Right lobe of liver (tissue), 6 donors: ENCODE data around the gene CHST11. TPM values are rescaled to one million over a fixed set of nuclear protein-coding genes. Genes with fewer than 3 reads are reported as not detected.

Experiments
- ATAC-seq, 4 donors: fragments of 200-7000 bp; cut with Tn5 transposase; one replicate each; pipeline ENCODE4 v1.9.1; 2020; ENCODE audit warnings: mild to moderate bottlenecking in 4 of 4, moderate library complexity in 4 of 4
- DNase-seq, 3 donors: peaks; one replicate each; pipeline ENCODE4 v3.0.0-alpha.2; 2020
- H3K27ac ChIP-seq, 3 donors: fragments of 200-600 bp; one replicate each; pipeline ENCODE4 v1.8.0; 2022
- H3K27me3 ChIP-seq, 2 donors: fragments of 200-600 bp; one replicate each; pipeline ENCODE4 v1.8.0; 2022
- H3K36me3 ChIP-seq, 4 donors: fragments of 200-600 bp; sonication (generic) in 1 of 4; one replicate each; pipeline versions ENCODE4 v1.5.1 to v1.8.0; 2017 to 2022; ENCODE audit warnings: control low read depth in 1 of 4
- H3K4me1 ChIP-seq, 4 donors: fragments of 200-600 bp; sonication (generic) in 1 of 4; one replicate each; pipeline versions ENCODE4 v1.5.1 to v1.8.0; 2017 to 2022; ENCODE audit warnings: control low read depth in 1 of 4
- H3K4me3 ChIP-seq, 3 donors: fragments of 200-600 bp; one replicate each; pipeline ENCODE4 v1.8.0; 2022
- H3K9me3 ChIP-seq, 4 donors: fragments of 200-600 bp; sonication (generic) in 1 of 4; one replicate each; pipeline versions ENCODE4 v1.5.1 to v1.8.0; 2017 to 2022; ENCODE audit warnings: control low read depth in 1 of 4
- POLR2A ChIP-seq: fragments of 450-650 bp; IDR thresholded peaks from one replicate; pipeline ENCODE4 v1.6.1; 2017; ENCODE audit warnings: antibody characterized with exemption, mild to moderate bottlenecking
- WGBS: methylation state at CpG from one replicate; pipeline ENCODE4 v1.1.6; 2018; ENCODE audit warnings: low coverage, low lambda C conversion rate; ENCODE audit not compliant: insufficient coverage; ENCODE audit errors: missing lambda C conversion rate; 5-methylcytosine and 5-hydroxymethylcytosine counted together
- intact Hi-C, 2 donors: fragments of 100-400 bp; cut with DNase I; formaldehyde crosslinking; loops; one replicate each; pipeline versions ENCODE4 v1.11.2 to v1.14.1; 2022
- total RNA-seq, 6 experiments: library from RNA; depleted of rRNA in 2 of 6; stranded (reverse); fragments of >200 nt in 2 of 6; fragmentation: NEBNext Ultra II Directional in 3 of 6; extraction: Animal tissue kit (Norgen Biotek cat#: 25700) in 3 of 6; gene quantifications; one replicate each; pipeline versions ENCODE4 v1.1.0 to v1.2.4, GENCODE V29; 2016 to 2023
- TF ChIP-seq, protein P1 (sequence below), 4 donors: fragments of 200-600 bp in 3 of 4; fragments of 450-650 bp in 1 of 4; IDR thresholded peaks; one replicate each; pipeline versions ENCODE4 v1.5.1 to v1.8.0; 2016 to 2022; ENCODE audit warnings: antibody characterized with exemption in 4 of 4, mild to moderate bottlenecking in 2 of 4
- donor health status: DM: no; HTN: yes; CAD: no.
- donor health status: DM: no; HTN: no; CAD: no.
- donor health status: DM: no; HTN: no; CAD: no.
- donor health status: DM: no; HTN: yes; CAD: no.
- donor health status: DM: no; HTN: yes; CAD: no.

The CHST11 gene
- total RNA-seq, 6 experiments from 2014 or later: 0.57 to 10.4 (median 3.5) TPM

DNA sequence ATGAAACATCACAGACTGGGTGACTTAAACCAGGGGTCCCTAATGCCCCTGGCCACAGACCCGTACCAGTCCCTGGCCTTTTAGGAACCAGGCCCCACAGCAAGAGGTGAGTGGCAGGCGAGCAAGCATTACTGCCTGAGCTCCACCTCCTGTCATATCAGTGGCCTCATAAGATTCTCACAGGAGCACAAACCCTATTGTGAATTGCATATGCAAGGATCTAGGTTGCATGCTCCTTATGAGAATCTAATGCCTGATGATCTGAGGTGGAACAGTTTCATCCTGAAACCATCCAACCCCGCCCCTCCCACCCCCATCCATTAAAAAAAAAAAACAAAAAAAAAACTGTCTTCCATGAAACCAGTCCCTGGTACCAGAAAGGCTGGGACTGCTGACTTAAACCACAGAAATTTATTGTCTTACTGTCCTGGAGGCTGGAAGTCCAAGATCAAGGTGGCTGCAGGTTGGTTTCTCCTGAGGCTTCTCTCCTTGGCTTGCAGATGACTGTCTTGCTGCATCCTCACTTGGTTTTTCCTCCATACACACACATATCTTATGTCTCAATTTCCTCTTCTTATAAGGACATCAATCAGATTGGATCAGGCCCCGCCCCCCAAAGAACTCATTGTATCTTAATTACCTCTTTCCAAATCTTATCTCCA is 235.9 kb downstream of the CHST11 start:
- 66% methylated on average over 4 of the region's 4 CpGs for WGBS
- Histone ChIP-seq H3K27ac (no peak overlapping the region), H3K36me3 (no peaks in the 10 kb centered on the region), H3K4me1 (no peaks in the 10 kb centered on the region), H3K9me3 (no peaks in the 10 kb centered on the region), H3K4me3 (no peak overlapping the region), H3K27me3 (no peaks in the 10 kb centered on the region)
- TF ChIP-seq POLR2A: no peak
- TF ChIP-seq, protein P1, sequence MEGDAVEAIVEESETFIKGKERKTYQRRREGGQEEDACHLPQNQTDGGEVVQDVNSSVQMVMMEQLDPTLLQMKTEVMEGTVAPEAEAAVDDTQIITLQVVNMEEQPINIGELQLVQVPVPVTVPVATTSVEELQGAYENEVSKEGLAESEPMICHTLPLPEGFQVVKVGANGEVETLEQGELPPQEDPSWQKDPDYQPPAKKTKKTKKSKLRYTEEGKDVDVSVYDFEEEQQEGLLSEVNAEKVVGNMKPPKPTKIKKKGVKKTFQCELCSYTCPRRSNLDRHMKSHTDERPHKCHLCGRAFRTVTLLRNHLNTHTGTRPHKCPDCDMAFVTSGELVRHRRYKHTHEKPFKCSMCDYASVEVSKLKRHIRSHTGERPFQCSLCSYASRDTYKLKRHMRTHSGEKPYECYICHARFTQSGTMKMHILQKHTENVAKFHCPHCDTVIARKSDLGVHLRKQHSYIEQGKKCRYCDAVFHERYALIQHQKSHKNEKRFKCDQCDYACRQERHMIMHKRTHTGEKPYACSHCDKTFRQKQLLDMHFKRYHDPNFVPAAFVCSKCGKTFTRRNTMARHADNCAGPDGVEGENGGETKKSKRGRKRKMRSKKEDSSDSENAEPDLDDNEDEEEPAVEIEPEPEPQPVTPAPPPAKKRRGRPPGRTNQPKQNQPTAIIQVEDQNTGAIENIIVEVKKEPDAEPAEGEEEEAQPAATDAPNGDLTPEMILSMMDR (IDR thresholded peaks at IDR 0.05): no peak
- ATAC-seq: no peak
- intact Hi-C loops: no loop called here
- no peak for DNase-seq

DNA sequence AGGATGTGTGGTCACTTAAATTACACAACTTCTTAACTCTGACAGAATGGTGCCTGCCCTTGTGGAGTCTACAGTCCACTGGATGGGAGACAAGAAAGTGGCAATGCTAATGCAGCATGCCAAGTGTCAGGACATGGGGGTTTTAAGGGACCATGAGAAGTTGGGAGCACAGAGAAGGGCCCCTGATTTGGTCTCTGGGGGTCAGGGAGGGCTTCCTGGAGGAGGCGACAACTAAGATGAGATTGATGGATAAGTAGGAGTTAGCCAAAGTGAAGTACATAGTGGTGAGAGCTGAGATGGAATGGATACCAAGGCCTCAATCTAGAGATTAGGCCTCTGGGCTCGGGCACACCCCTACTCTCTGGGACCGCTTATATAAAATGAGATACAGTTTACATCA is 236.7 kb downstream of the CHST11 start:
- no peak for DNase-seq
- Histone ChIP-seq H3K27ac (no peak overlapping the region), H3K4me1 (no peaks in the 10 kb centered on the region), H3K27me3 (no peaks in the 10 kb centered on the region), H3K36me3 (no peaks in the 10 kb centered on the region), H3K4me3 (no peak overlapping the region), H3K9me3 (no peaks in the 10 kb centered on the region)
- no peak for ATAC-seq
- WGBS: 100% methylated on average over 3 of the region's 3 CpGs
- TF ChIP-seq, protein P1 (IDR thresholded peaks at IDR 0.05): no peak
- TF ChIP-seq POLR2A: no peak
- intact Hi-C loops: no loop called here

DNA sequence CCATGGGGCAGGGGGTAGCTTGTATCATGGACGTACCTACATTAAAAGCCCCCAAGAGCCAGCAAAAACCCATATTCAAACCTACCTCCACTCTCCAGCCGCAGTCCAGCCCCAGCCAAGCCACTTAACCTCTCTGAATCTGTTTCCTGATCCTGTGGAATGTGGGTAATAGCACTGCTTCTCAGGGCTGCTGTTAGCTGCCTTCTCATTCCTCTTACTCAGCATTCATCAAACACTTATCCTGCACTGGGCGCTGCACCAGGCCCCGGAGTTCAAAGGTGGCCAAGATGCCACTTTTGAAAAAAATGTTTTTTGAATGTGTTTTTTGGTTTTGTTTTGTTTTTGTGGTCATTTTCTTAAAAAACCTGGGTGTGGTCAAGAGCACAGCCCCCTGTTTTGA is 237.4 kb downstream of the CHST11 start:
- Histone ChIP-seq H3K4me1 (no peaks in the 10 kb centered on the region), H3K27ac (no peak overlapping the region), H3K36me3 (no peaks in the 10 kb centered on the region), H3K27me3 (no peaks in the 10 kb centered on the region), H3K4me3 (no peak overlapping the region), H3K9me3 (no peaks in the 10 kb centered on the region)
- WGBS: 65% methylated on average over 4 of the region's 4 CpGs
- ATAC-seq (no peak), DNase-seq (no peak)
- TF ChIP-seq, protein P1 (IDR thresholded peaks at IDR 0.05): no peak
- no peak for TF ChIP-seq POLR2A
- intact Hi-C loops: no loop called here

DNA sequence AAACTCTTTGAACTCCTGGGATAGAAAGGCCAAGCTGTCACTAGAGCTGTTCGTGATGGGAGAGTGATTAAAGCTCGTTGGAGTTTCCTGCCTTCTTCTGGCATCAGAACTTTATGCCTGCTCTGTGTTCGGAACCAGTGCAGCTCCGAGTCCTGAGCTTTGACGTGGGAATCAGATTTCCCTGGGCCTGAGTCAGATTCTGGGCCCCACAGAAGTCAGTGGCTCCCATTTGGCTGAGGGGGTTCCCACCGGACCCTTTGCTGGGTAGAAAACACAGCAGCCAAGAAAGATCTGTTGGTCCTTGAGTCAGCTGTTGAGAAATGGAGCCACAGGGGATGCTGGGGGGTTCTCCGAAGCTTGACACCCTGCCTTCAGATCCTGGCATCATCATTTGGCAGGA is 238.0 kb downstream of the CHST11 start:
- 63% methylated on average over 5 of the region's 7 CpGs for WGBS
- Histone ChIP-seq H3K4me1 (no peaks in the 10 kb centered on the region), H3K27ac (no peak overlapping the region), H3K27me3 (no peaks in the 10 kb centered on the region), H3K9me3 (no peaks in the 10 kb centered on the region), H3K36me3 (no peaks in the 10 kb centered on the region), H3K4me3 (no peak overlapping the region)
- TF ChIP-seq, protein P1 (IDR thresholded peaks at IDR 0.05): no peak
- TF ChIP-seq POLR2A: no peak
- DNase-seq (no peak), ATAC-seq (no peak)
- intact Hi-C loops: no loop called here
